H9 (cell line): ENCODE data around the gene BIN1. TPM values are rescaled to one million over a fixed set of nuclear protein-coding genes. Genes with fewer than 3 reads are reported as not detected.

Source experiments
- DNase-seq: peaks from one replicate; pipeline ENCODE4 v3.0.0-alpha.2; 2017
- H2AFZ ChIP-seq: one replicate; pipeline ENCODE4 v1.6.1; 2013; ENCODE audit warnings: mild to moderate bottlenecking, low read length, control low read depth, moderate library complexity
- H2AK5ac ChIP-seq: 2 replicates; pipeline ENCODE4 v1.6.1; 2013; ENCODE audit warnings: low read length, control low read depth, mixed read lengths; ENCODE audit not compliant: insufficient read length
- H2BK120ac ChIP-seq: one replicate; pipeline ENCODE4 v1.6.1; 2013; ENCODE audit warnings: low read depth, mild to moderate bottlenecking, low read length, control low read depth, inconsistent platforms; ENCODE audit not compliant: poor library complexity, severe bottlenecking
- H2BK12ac ChIP-seq: 2 replicates; pipeline ENCODE4 v1.6.1; 2013; ENCODE audit warnings: low read length, control low read depth, mixed read lengths, low read depth; ENCODE audit not compliant: insufficient read length
- H2BK15ac ChIP-seq: 2 replicates; pipeline ENCODE4 v1.6.1; 2013; ENCODE audit warnings: low read depth, low read length, control low read depth
- H2BK20ac ChIP-seq: one replicate; pipeline ENCODE4 v1.6.1; 2013; ENCODE audit warnings: low read depth, mild to moderate bottlenecking, low read length, control low read depth, inconsistent platforms; ENCODE audit not compliant: poor library complexity, severe bottlenecking
- H2BK5ac ChIP-seq: 2 replicates; pipeline ENCODE4 v1.6.1; 2013; ENCODE audit warnings: low read length, control low read depth, mixed read lengths; ENCODE audit not compliant: insufficient read length
- H3K14ac ChIP-seq: 2 replicates; pipeline ENCODE4 v1.6.1; 2013; ENCODE audit warnings: low read length, control low read depth; ENCODE audit not compliant: insufficient read depth
- H3K18ac ChIP-seq: 2 replicates; pipeline ENCODE4 v1.6.1; 2013; ENCODE audit warnings: low read depth, mild to moderate bottlenecking, mixed read lengths, low read length, control low read depth; ENCODE audit not compliant: insufficient read length
- H3K23ac ChIP-seq: 2 replicates; pipeline ENCODE4 v1.6.1; 2013; ENCODE audit warnings: low read length, control low read depth, mixed read lengths, low read depth; ENCODE audit not compliant: insufficient read length
- H3K23me2 ChIP-seq: 2 replicates; pipeline ENCODE4 v1.6.1; 2013; ENCODE audit warnings: low read depth, mild to moderate bottlenecking, mixed read lengths, low read length, control low read depth; ENCODE audit not compliant: insufficient read length, poor library complexity, severe bottlenecking
- H3K27ac ChIP-seq: 2 replicates; pipeline ENCODE4 v1.5.1; 2013; ENCODE audit warnings: low read length, control low read depth, mixed read lengths, low read depth; ENCODE audit not compliant: insufficient read length
- H3K27me3 ChIP-seq: 2 replicates; pipeline ENCODE4 v1.6.1; 2013; ENCODE audit warnings: low read length, control low read depth, inconsistent platforms; ENCODE audit not compliant: insufficient read depth
- H3K4ac ChIP-seq: 2 replicates; pipeline ENCODE4 v1.6.1; 2013; ENCODE audit warnings: low read depth, mild to moderate bottlenecking, control low read depth, inconsistent platforms, low read length, moderate library complexity
- H3K4me1 ChIP-seq: 2 replicates; pipeline ENCODE4 v1.6.1; 2013; ENCODE audit warnings: low read length, control low read depth, inconsistent platforms; ENCODE audit not compliant: insufficient read depth
- H3K4me2 ChIP-seq: 2 replicates; pipeline ENCODE4 v1.6.1; 2013; ENCODE audit warnings: low read length, control low read depth, mixed read lengths; ENCODE audit not compliant: insufficient read length, insufficient read depth
- H3K56ac ChIP-seq: 2 replicates; pipeline ENCODE4 v1.6.1; 2013; ENCODE audit warnings: low read depth, mild to moderate bottlenecking, mixed read lengths, low read length, control low read depth; ENCODE audit not compliant: insufficient read length
- H3K79me1 ChIP-seq: 2 replicates; pipeline ENCODE4 v1.6.1; 2013; ENCODE audit warnings: low read depth, mild to moderate bottlenecking, moderate library complexity, low read length, control low read depth, inconsistent platforms; ENCODE audit not compliant: insufficient read depth, poor library complexity, severe bottlenecking
- H3K79me2 ChIP-seq: 2 replicates; pipeline ENCODE4 v1.6.1; 2013; ENCODE audit warnings: low read length, control low read depth, inconsistent platforms; ENCODE audit not compliant: insufficient read depth
- H3K9ac ChIP-seq: 2 replicates; pipeline ENCODE4 v1.6.1; 2013; ENCODE audit warnings: low read length, control low read depth, mixed read lengths; ENCODE audit not compliant: insufficient read length; ENCODE audit errors: extremely low read depth
- H3K9me3 ChIP-seq: one replicate; pipeline ENCODE4 v1.6.1; 2013; ENCODE audit warnings: low read depth, low read length, inconsistent platforms; ENCODE audit not compliant: control insufficient read depth
- H3T11ph ChIP-seq: one replicate; pipeline ENCODE4 v1.6.1; 2013; ENCODE audit warnings: mild to moderate bottlenecking, low read length, control low read depth, inconsistent platforms
- H4K20me1 ChIP-seq: one replicate; pipeline ENCODE4 v1.6.1; 2013; ENCODE audit not compliant: control insufficient read depth, insufficient read length, insufficient read depth
- H4K5ac ChIP-seq: 2 replicates; pipeline ENCODE4 v1.6.1; 2013; ENCODE audit warnings: low read depth, mild to moderate bottlenecking, mixed read lengths, low read length, control low read depth; ENCODE audit not compliant: insufficient read length
- H4K8ac ChIP-seq: replicated peaks from 2 replicates; pipeline ENCODE4 v1.6.1; 2013; ENCODE audit warnings: low read length, control low read depth, mixed read lengths, low read depth; ENCODE audit not compliant: insufficient read length
- H4K91ac ChIP-seq: 2 replicates; pipeline ENCODE4 v1.6.1; 2013; ENCODE audit warnings: low read depth, mild to moderate bottlenecking, moderate library complexity, mixed read lengths, low read length, control low read depth; ENCODE audit not compliant: insufficient read length
- H3K27ac Mint-ChIP-seq, 3 experiments: 2 replicates in 2 of 3; 3 replicates in 1 of 3; pipeline ENCODE4 v1.8.0; 2020 to 2021; ENCODE audit warnings: mixed read lengths in 3 of 3, mild to moderate bottlenecking in 1 of 3, moderate library complexity in 1 of 3
- H3K27me3 Mint-ChIP-seq: 2 replicates; pipeline ENCODE4 v1.8.0; 2021; ENCODE audit warnings: low read depth, mild to moderate bottlenecking, moderate library complexity, mixed read lengths
- H3K36me3 Mint-ChIP-seq, 3 experiments: 2 replicates in 2 of 3; 3 replicates in 1 of 3; pipeline ENCODE4 v1.8.0; 2020 to 2021; ENCODE audit warnings: low read depth in 3 of 3, mixed read lengths in 3 of 3; ENCODE audit not compliant: insufficient read depth in 1 of 3
- H3K4me1 Mint-ChIP-seq, 2 experiments: 2 replicates each; pipeline ENCODE4 v1.8.0; 2020; ENCODE audit warnings: mixed read lengths in 2 of 2
- H3K4me3 Mint-ChIP-seq, 2 experiments: 2 replicates in 1 of 2; 3 replicates in 1 of 2; pipeline ENCODE4 v1.8.0; 2020 to 2021; ENCODE audit warnings: mild to moderate bottlenecking in 2 of 2, mixed read lengths in 2 of 2, moderate library complexity in 1 of 2
- H3K9me3 Mint-ChIP-seq, 2 experiments: 2 replicates in 1 of 2; 3 replicates in 1 of 2; pipeline ENCODE4 v1.8.0; 2020; ENCODE audit warnings: mild to moderate bottlenecking in 2 of 2, mixed read lengths in 2 of 2, moderate library complexity in 1 of 2
- CTCF ChIP-seq: fragments of 200-600 bp; sonication (generic); conservative IDR thresholded peaks from 3 replicates; pipeline ENCODE4 v1.8.0; 2021; ENCODE audit warnings: antibody characterized with exemption, mild to moderate bottlenecking
- WGBS: extraction: QIAGEN DNeasy Blood & Tissue Kit; methylation state at CpG from one replicate; pipeline ENCODE4 v1.1.7; 2013; ENCODE audit warnings: missing lambda C conversion rate, low lambda C conversion rate, mixed read lengths; ENCODE audit not compliant: insufficient read length; ENCODE audit errors: extremely low coverage; 5-methylcytosine and 5-hydroxymethylcytosine counted together
- total RNA-seq: library from RNA; stranded (reverse); gene quantifications from 2 replicates; pipeline ENCODE4 v1.2.1, GENCODE V29; 2021

BIN1 gene
- total RNA-seq, 1 experiment from 2014 or later, result 32.0 TPM

GRCh38 chr2:127101756-127102477 is 5.0 kb downstream of the BIN1 start:
- no peak overlapping the region for H3K56ac ChIP-seq
- H4K8ac ChIP-seq, result no peak overlapping the region
- H3K79me1 ChIP-seq, result no peaks in the 10 kb centered on the region
- H3K4me2 ChIP-seq, result no peak overlapping the region
- no peak overlapping the region for H2BK20ac ChIP-seq
- H2BK12ac ChIP-seq, result no peak overlapping the region
- H3K27ac Mint-ChIP-seq, result no peak overlapping the region
- H3T11ph ChIP-seq, result no peak overlapping the region
- H3K27me3 ChIP-seq, result no peaks in the 10 kb centered on the region
- H3K4me3 Mint-ChIP-seq, result no peak overlapping the region
- H2BK15ac ChIP-seq, result no peak overlapping the region
- H2AK5ac ChIP-seq, result no peak overlapping the region
- no peak overlapping the region for H2AFZ ChIP-seq
- peaks cover 4% of the 10 kb centered on the region; the same call in 1 of the 2 replicates for H3K4me1 ChIP-seq
- peaks cover 33 to 40% of the 10 kb centered on the region in 2 experiments for H3K4me1 Mint-ChIP-seq
- peaks cover 0 to 3% (median 0%) of the 10 kb centered on the region in 3 experiments; a peak in 1 of 7 replicates for H3K36me3 Mint-ChIP-seq
- no peak overlapping the region for H3K23ac ChIP-seq
- WGBS, result no CpG with 5 or more reads among the region's 10 CpGs
- H4K20me1 ChIP-seq, result no peaks in the 10 kb centered on the region
- H2BK5ac ChIP-seq, result no peak overlapping the region
- H3K23me2 ChIP-seq, result peaks cover 16% of the 10 kb centered on the region
- no peaks in the 10 kb centered on the region for H3K9me3 Mint-ChIP-seq
- H3K9me3 ChIP-seq, result no peaks in the 10 kb centered on the region
- no peak overlapping the region for H4K5ac ChIP-seq
- no peak overlapping the region for H3K14ac ChIP-seq
- no peak overlapping the region for H4K91ac ChIP-seq
- no peak for TF ChIP-seq CTCF
- no peaks in the 10 kb centered on the region; the same call in 1 of the 2 replicates for H3K79me2 ChIP-seq
- no peaks in the 10 kb centered on the region for H3K27me3 Mint-ChIP-seq
- H3K27ac ChIP-seq, result no peak overlapping the region
- H2BK120ac ChIP-seq, result no peak overlapping the region
- no peak overlapping the region for H3K9ac ChIP-seq
- no peak overlapping the region for H3K4ac ChIP-seq
- H3K18ac ChIP-seq, result no peak overlapping the region
- DNase-seq, result no peak
